ENCODE measurements around the gene SAA2. TPM values are rescaled to one million over a fixed set of nuclear protein-coding genes. Genes with fewer than 3 reads are reported as not detected.

SAA2 gene
- total RNA-seq: not detected in 2 replicates

DNA sequence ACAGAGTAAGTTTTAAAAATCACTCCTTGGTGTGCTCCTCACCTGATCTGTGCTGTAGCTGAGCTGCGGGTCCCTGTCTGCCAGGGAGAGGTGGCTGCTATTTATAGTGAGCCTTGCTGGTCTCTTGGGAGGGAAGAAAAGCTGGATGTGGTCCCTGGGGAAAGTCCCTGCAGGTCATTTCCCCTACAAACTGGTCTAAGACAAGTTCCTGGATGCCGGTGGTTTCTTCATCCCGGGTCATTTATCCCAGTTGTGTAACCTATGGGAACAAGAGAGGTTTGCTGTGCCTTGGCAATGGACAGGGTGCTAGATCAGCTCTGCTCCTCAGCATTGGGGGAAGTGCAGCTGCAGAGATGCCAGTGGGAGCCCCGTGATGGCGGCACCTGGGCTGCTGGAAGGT is at the start of gene SAA2:
TSS of gene SAA2 (minus strand) at position 108 of the 400 bp plus-strand sequence. CDS start 657 bp downstream, outside the sequence.

DNA sequence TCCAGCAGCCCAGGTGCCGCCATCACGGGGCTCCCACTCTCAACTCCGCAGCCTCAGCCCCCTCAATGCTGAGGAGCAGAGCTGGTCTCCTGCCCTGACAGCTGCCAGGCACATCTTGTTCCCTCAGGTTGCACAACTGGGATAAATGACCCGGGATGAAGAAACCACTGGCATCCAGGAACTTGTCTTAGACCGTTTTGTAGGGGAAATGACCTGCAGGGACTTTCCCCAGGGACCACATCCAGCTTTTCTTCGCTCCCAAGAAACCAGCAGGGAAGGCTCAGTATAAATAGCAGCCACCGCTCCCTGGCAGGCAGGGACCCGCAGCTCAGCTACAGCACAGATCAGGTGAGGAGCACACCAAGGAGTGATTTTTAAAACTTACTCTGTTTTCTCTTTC is 17.5 kb upstream of the SAA2 start, which contains the start of gene SAA1:
TSS of gene SAA1 (plus strand) at position 316 of the 400 bp plus-strand sequence. CDS start 624 bp downstream, outside the sequence.

DNA sequence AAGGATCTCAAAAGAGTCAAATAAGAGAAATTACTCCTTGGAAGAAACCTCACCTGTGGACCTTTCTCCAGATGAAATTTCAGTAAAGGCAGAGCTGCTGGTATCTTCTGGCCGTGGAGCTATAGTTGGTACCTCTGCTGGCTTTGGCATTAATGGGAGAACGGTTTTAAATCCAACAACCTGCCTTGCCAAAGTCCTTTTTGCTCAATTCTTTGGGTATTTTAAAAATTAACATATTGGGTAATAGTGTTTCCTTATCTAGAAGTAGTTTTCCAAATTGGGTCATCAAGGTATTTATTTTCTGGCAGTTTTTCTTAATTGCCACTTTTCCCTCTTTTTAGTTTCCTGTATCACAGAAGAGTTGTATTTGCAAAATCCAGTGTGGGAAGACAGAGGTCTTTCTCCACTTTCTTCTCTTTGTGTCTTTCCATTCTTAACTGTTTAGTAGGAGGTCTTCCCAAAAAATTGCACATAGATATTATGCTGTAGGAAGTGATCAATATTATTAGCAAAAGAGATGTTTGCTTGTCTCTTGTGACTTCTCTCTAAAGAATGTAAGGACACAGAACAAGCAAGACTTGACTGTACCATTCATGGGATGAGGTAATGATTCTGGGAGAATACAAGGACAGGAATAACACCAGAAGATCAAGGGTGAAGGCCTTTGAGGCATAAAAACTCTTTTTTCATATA is 11.7 kb downstream of the SAA2 start, which contains the start of gene SAA4:
TSS of gene SAA4 (minus strand) at position 139 of the 693 bp plus-strand sequence. CDS start 876 bp downstream, outside the sequence.

Small RNA genes within 50 kb of the gene (small RNA-seq; reads per million reads assigned to genes)
- not detected for gene RNA5SP333
- gene RNA5SP334: not detected

Other genes starting within 250 kb of the SAA2 start
- gene SERGEF, start 235.6 kb downstream of the SAA2 start, total RNA-seq: 15.2 and 17.2 TPM in 2 replicates
- 0.13 and 0.29 TPM in 2 replicates for gene TPH1, start 202.4 kb downstream of the SAA2 start, total RNA-seq
- 31.8 and 34.1 TPM in 2 replicates for gene SAAL1, start 142.6 kb downstream of the SAA2 start, total RNA-seq
- gene MRGPRX3, start 116.1 kb downstream of the SAA2 start, total RNA-seq: not detected in 2 replicates
- gene MRGPRX4, start 75.8 kb downstream of the SAA2 start, total RNA-seq: not detected in 2 replicates
- not detected in 2 replicates for gene SAA4, start 11.9 kb downstream of the SAA2 start, total RNA-seq
- not detected in 2 replicates for gene SAA1, start 17.6 kb upstream of the SAA2 start, total RNA-seq
- 28.9 and 37.4 TPM in 2 replicates for gene HPS5, start 73.5 kb upstream of the SAA2 start, total RNA-seq
- gene GTF2H1, start 73.9 kb upstream of the SAA2 start, total RNA-seq: 84.8 and 90.4 TPM in 2 replicates
- gene LDHA, start 145.9 kb upstream of the SAA2 start, total RNA-seq: 1,360 and 1,436 TPM in 2 replicates
- gene LDHC, start 163.7 kb upstream of the SAA2 start, total RNA-seq: 0.27 TPM in 1 of 2 replicates, not detected in the other
- gene LDHAL6A, start 207.2 kb upstream of the SAA2 start, total RNA-seq: not detected in 2 replicates